KMS-11 (cell line): ENCODE results near the gene CYP11A1.
"Not testable (repeated sequence)": the region's sequence is repeated elsewhere in the genome, so short reads cannot be mapped to it uniquely, and the experiment has no call there.

ENCODE experiments used
- H2AFZ ChIP-seq: fragments of 200-600 bp; sonication (generic); 2 replicates; pipeline ENCODE4 v1.6.1; 2016; ENCODE audit warnings: antibody characterized with exemption, mixed run types, low read depth
- H3K27ac ChIP-seq: fragments of 200-600 bp; sonication (generic); 2 replicates; pipeline ENCODE4 v1.6.1; 2016; ENCODE audit warnings: mild to moderate bottlenecking, mixed run types
- H3K27me3 ChIP-seq: fragments of 200-600 bp; sonication (generic); 2 replicates; pipeline ENCODE4 v1.6.1; 2017; ENCODE audit warnings: mild to moderate bottlenecking, low read depth, mixed run types, moderate library complexity; ENCODE audit not compliant: insufficient read depth
- H3K36me3 ChIP-seq: fragments of 200-600 bp; sonication (generic); 2 replicates; pipeline ENCODE4 v1.6.1; 2017; ENCODE audit warnings: mild to moderate bottlenecking, mixed run types; ENCODE audit not compliant: insufficient read depth
- H3K4me1 ChIP-seq: fragments of 200-600 bp; sonication (generic); 2 replicates; pipeline ENCODE4 v1.6.1; 2016; ENCODE audit warnings: mild to moderate bottlenecking, low read depth, mixed run types; ENCODE audit not compliant: poor library complexity, severe bottlenecking
- H3K4me2 ChIP-seq: fragments of 200-600 bp; sonication (generic); 2 replicates; pipeline ENCODE4 v1.7.0; 2016; ENCODE audit warnings: mild to moderate bottlenecking, mixed run types
- H3K4me3 ChIP-seq: fragments of 200-600 bp; sonication (generic); IDR thresholded peaks from 2 replicates; pipeline ENCODE4 v1.6.1; 2017; ENCODE audit warnings: low read depth, low read length, mixed read lengths; ENCODE audit not compliant: insufficient read depth
- H3K79me2 ChIP-seq: fragments of 200-600 bp; sonication (generic); 2 replicates; pipeline ENCODE4 v1.6.1; 2016; ENCODE audit warnings: low read depth, mixed run types; ENCODE audit not compliant: insufficient read depth
- H3K9ac ChIP-seq: fragments of 200-600 bp; sonication (generic); 2 replicates; pipeline ENCODE4 v1.6.1; 2016; ENCODE audit warnings: mild to moderate bottlenecking, mixed run types
- H4K20me1 ChIP-seq: fragments of 200-600 bp; sonication (generic); 2 replicates; pipeline ENCODE4 v1.6.1; 2016; ENCODE audit warnings: mild to moderate bottlenecking, mixed run types; ENCODE audit not compliant: insufficient read depth
- TF ChIP-seq, protein P1 (sequence below): fragments of 200-600 bp; sonication (generic); conservative IDR thresholded peaks from 2 replicates; pipeline ENCODE4 v1.6.1; 2017; ENCODE audit warnings: low read depth, mild to moderate bottlenecking, antibody characterized with exemption, low read length, moderate library complexity, mixed read lengths

Gene CYP11A1

GRCh38 chr15:74391582-74392450 lies 24.4 kb upstream of the CYP11A1 start:
- no peaks in the 10 kb centered on the region for H3K36me3 ChIP-seq
- H3K27me3 ChIP-seq = no peaks in the 10 kb centered on the region
- H3K4me3 ChIP-seq = no peak overlapping the region
- no peak overlapping the region for H2AFZ ChIP-seq
- no peaks in the 10 kb centered on the region for H3K79me2 ChIP-seq
- no peaks in the 10 kb centered on the region for H3K4me1 ChIP-seq
- no peak overlapping the region for H3K9ac ChIP-seq
- H3K27ac ChIP-seq = no peak overlapping the region
- TF ChIP-seq, protein P1, sequence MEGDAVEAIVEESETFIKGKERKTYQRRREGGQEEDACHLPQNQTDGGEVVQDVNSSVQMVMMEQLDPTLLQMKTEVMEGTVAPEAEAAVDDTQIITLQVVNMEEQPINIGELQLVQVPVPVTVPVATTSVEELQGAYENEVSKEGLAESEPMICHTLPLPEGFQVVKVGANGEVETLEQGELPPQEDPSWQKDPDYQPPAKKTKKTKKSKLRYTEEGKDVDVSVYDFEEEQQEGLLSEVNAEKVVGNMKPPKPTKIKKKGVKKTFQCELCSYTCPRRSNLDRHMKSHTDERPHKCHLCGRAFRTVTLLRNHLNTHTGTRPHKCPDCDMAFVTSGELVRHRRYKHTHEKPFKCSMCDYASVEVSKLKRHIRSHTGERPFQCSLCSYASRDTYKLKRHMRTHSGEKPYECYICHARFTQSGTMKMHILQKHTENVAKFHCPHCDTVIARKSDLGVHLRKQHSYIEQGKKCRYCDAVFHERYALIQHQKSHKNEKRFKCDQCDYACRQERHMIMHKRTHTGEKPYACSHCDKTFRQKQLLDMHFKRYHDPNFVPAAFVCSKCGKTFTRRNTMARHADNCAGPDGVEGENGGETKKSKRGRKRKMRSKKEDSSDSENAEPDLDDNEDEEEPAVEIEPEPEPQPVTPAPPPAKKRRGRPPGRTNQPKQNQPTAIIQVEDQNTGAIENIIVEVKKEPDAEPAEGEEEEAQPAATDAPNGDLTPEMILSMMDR = no peak
- H3K4me2 ChIP-seq = no peak overlapping the region
- no peaks in the 10 kb centered on the region for H4K20me1 ChIP-seq

- Histone ChIP-seq H3K79me2 (no peaks in the 10 kb centered on the region), H3K36me3 (no peaks in the 10 kb centered on the region), H2AFZ (no peak overlapping the region), H3K4me2 (no peak overlapping the region), H4K20me1 (no peaks in the 10 kb centered on the region), H3K4me3 (no peak overlapping the region), H3K9ac (no peak overlapping the region), H3K4me1 (no peaks in the 10 kb centered on the region), H3K27ac (no peak overlapping the region), H3K27me3 (no peaks in the 10 kb centered on the region)
- TF ChIP-seq, protein P1 = no peak
Observed at GRCh38 chr15:74390647-74391288, 23.3 kb upstream of the CYP11A1 start.

DNA sequence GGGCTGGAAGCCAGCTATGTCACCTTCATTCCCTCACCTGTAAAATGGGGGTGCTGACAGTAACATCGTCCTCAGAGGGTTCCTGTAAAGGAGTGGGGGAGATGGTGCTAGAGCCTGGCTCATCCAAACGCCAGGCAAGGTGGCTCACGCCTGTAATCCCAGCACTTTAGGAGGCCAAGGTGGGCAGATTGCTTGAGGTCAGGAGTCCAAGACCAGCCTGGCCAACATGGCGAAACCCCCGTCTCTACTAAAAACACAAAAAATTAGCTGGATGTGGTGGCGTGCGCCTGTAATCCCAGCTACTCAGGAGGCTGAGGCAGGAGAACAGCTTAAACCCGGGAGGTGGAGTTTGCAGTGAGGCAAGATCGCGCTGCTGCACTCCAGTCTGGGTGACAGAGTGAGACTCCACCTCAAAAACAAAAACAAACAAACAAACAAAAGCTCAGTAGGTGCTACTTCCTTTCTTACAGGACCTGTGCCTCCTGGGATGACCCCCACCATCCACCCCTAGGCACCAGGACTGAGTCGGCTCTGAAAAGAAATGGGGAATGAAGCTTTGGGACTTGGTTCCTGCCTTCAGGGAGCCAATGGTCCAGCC lies 22.7 kb upstream of the CYP11A1 start:
- H3K4me2 ChIP-seq, H2AFZ ChIP-seq, H3K4me1 ChIP-seq: not testable (repeated sequence)

GRCh38 chr15:74389241-74390048 lies 22.0 kb upstream of the CYP11A1 start:
- H2AFZ ChIP-seq = no peak overlapping the region
- H3K4me2 ChIP-seq = no peak overlapping the region
- H3K27ac ChIP-seq = no peak overlapping the region
- no peaks in the 10 kb centered on the region for H3K27me3 ChIP-seq
- peaks cover 6% of the 10 kb centered on the region for H3K4me1 ChIP-seq
- H3K9ac ChIP-seq = no peak overlapping the region
- H4K20me1 ChIP-seq = no peaks in the 10 kb centered on the region
- H3K36me3 ChIP-seq = no peaks in the 10 kb centered on the region
- no peak overlapping the region for H3K4me3 ChIP-seq
- TF ChIP-seq, protein P1 = no peak
- H3K79me2 ChIP-seq = no peaks in the 10 kb centered on the region

More for the DNA sequence above, 22.7 kb upstream of the CYP11A1 start:
- not testable (repeated sequence) for H3K27me3 ChIP-seq, H3K36me3 ChIP-seq, H3K79me2 ChIP-seq, H4K20me1 ChIP-seq, H3K4me3 ChIP-seq, H3K27ac ChIP-seq, H3K9ac ChIP-seq
